ENCODE data around the gene SH2D3C. TPM values are rescaled to one million over a fixed set of nuclear protein-coding genes. Genes with fewer than 3 reads are reported as not detected.
A peak's percentile ranks its signal among the peaks of the same experiment; 100 is the strongest.

Gene SH2D3C
- total RNA-seq (2013; cell fraction: nucleolus; rRNA removed) = 28.6 and 33.2 TPM in 2 replicates
- 16.1 and 19.0 TPM in 2 replicates for total RNA-seq (2014; rRNA removed)
- 8.4 and 9.0 TPM in 2 replicates for total RNA-seq (2014; rRNA removed; fragmentation: Illumina TruSeq; extraction: Trizol)
- total RNA-seq (2021) = 21.0 and 23.5 TPM in 2 replicates
- polyA plus RNA-seq (2011; ENCODE audit: low read depth) = 11.2 TPM
- 3.2 and 13.5 TPM in 2 replicates for polyA plus RNA-seq (2011; rRNA removed)
- 18.5 and 20.4 TPM in 2 replicates for polyA plus RNA-seq (2011; cell fraction: cytosol; rRNA removed)
- 32.4 and 46.4 TPM in 2 replicates for polyA plus RNA-seq (2011; cell fraction: nucleus; rRNA removed)
- polyA plus RNA-seq (2012) = 17.4 and 22.8 TPM in 2 replicates
- 4.4 and 11.6 TPM in 2 replicates for polyA plus RNA-seq (2014; fragmentation: Illumina TruSeq; extraction: Trizol)
- polyA plus RNA-seq (2014; fragmentation: Nextera tagmentation; extraction: Ambion mirVana) = 1 to 10 TPM; 1.2 to 1.9 TPM
- 19.5 and 25.2 TPM in 2 replicates for polyA plus RNA-seq (2014; rRNA removed)
- polyA plus RNA-seq (2016; fragmentation: Nextera tagmentation; extraction: Ambion mirVana) = 10 to 100 TPM; 20.7 to 23.2 TPM
- polyA minus RNA-seq (2011; rRNA and poly(A)+ RNA removed) = 30.6 and 32.1 TPM in 2 replicates
- 13.5 and 19.3 TPM in 2 replicates for polyA minus RNA-seq (2011; cell fraction: cytosol; rRNA and poly(A)+ RNA removed)
- polyA minus RNA-seq (2011; cell fraction: nucleus; rRNA and poly(A)+ RNA removed) = 10.2 and 18.5 TPM in 2 replicates
- Bru-seq, nascent RNA = percentile 69 among the genes with signal in this experiment
- BruChase-seq, experiment 1, labeled RNA remaining after a 6-hour chase = percentile 70 among the genes with signal in this experiment
- percentile 68 among the genes with signal in this experiment for BruChase-seq, experiment 2, labeled RNA remaining after a 2-hour chase
- long read RNA-seq, experiment 1, transcript SH2D3C-201 (12 exons, 3,124 nt) = major isoform, 8 of 8 reads
- long read RNA-seq, experiment 1, partial matches to known transcripts = 0 of 8 reads
- long read RNA-seq, experiment 1, other reads (novel, unspliced or antisense) = 0 of 8 reads
- long read RNA-seq, experiment 2, partial matches to known transcripts = 6 of 11 reads
- long read RNA-seq, experiment 2, other reads (novel, unspliced or antisense) = 5 of 11 reads

DNA sequence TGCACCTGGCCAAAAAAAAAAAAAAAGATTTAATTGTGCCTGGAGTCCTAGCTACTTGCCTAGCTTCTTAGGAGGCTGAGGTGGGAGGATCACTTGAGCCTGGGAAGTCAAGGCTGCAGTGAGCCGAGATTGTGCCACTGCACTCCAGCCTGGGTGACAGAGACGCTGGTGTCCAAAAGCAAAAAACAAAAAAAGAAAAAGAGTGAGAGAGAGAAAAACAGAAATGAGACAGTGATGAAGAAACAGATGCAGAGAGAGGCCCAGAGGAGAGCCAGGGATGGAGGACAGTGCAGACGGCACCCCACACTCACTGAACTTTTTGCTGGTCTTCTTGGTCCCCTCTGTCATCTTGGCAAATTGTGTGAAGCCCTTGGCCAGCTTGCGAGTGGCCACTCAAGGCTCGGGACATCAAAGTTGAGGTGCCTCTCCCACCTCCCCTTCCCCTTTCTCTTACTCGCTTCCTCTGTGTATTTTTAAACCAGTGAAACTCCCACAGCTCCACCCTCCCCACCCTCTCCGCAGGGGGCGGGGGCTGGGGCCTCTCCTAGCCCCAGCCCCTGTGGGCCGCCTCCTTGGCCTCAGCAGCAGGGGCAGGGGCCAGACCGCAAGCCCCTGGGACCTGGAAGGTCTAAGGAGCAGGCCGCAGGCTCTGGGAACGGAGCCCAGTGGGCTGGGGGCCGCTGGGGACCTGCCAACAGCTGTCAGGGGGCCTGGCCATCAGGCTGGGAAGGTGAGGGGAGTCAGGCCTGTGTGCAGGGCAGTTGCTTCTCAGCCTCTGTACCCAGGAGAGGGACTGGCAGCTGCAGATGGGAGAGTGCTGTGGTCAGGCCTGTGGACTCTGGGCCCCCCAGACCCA, at the start of gene SH2D3C:
SH2D3C (minus strand) TSS at position 387 of the 856 bp plus-strand sequence; CDS start at position 348, 39 bp downstream.
- peaks cover 36% of the 10 kb centered on the region for H3K4me1 ChIP-seq (ENCODE audit: control insufficient read depth, insufficient read depth, low read length)
- ATAC-seq (peak; percentile 63), FAIRE-seq (peak; percentile 7), DNase-seq (ENCODE audit: low read depth, low spot score) (no peak)
- CTCF ChIA-PET = interaction anchor here (0.6 to 2.6 kb wide), 6 partner anchors 8 to 222 kb away, joined by 3 to 18 read pairs (median 5); partner anchors contain the start of gene TOR2A
- H3K27ac ChIP-seq (ENCODE audit: control insufficient read depth, insufficient read depth) = peak within 1 kb of the TSS; percentile 93
- H3K4me3 ChIP-seq = peak within 1 kb of the TSS; percentile 100
- SMC1A ChIA-PET (ENCODE audit: uncharacterized antibody, unreplicated experiment) = interaction anchor here (0.8 to 2.4 kb wide), 6 partner anchors 8 to 134 kb away, joined by 3 to 6 read pairs (median 4); partner anchors contain the start of gene TOR2A
- H3K27me3 ChIP-seq (replicated peaks in 1 of 2; ENCODE audit: control insufficient read depth in 2 of 2, insufficient read depth in 2 of 2, low read length in 1 of 2) = no peaks in the 10 kb centered on the region
- H3K9me3 ChIP-seq (replicated peaks; ENCODE audit: control insufficient read depth, insufficient read depth, low read length) = no peaks in the 10 kb centered on the region
- H3K79me2 ChIP-seq (ENCODE audit: control insufficient read depth, insufficient read depth, low read length) = peaks cover 36% of the 10 kb centered on the region
- peak within 1 kb of the TSS; percentile 97 for H3K4me2 ChIP-seq (ENCODE audit: control insufficient read depth, insufficient read depth)
- H2AFZ ChIP-seq (ENCODE audit: control insufficient read depth, low read depth, low read length) = peak within 1 kb of the TSS; percentile 30
- intact Hi-C loops (cut with micrococcal nuclease; ENCODE audit: unreplicated experiment) = no loop called here
- peak within 1 kb of the TSS; percentile 64 for H3K9ac ChIP-seq (ENCODE audit: control insufficient read depth, insufficient read depth, low read length)
- 0% methylated on average over 13 of the region's 13 CpGs for WGBS (ENCODE audit: insufficient coverage, insufficient replicate concordance, low lambda C conversion rate, missing lambda C conversion rate)
- no peaks in the 10 kb centered on the region for H4K20me1 ChIP-seq (ENCODE audit: control insufficient read depth, insufficient read depth)
- POLR2A ChIA-PET = interaction anchor here (0.6 to 3.6 kb wide), 12 partner anchors 8 to 324 kb away, joined by 3 to 42 read pairs (median 4); partner anchors contain the start of gene TOR2A
- no peaks in the 10 kb centered on the region for H3K36me3 ChIP-seq (ENCODE audit: control insufficient read depth in 2 of 2, insufficient read depth in 2 of 2, low read length in 1 of 2)
- in situ Hi-C loops (cut with MboI) = no loop called here
- BruUV-seq (replicated peaks) = TSS peak; percentile 69
- RAD21 ChIA-PET (ENCODE audit: unreplicated experiment) = interaction anchor here (0.6 to 2.4 kb wide), 14 partner anchors 8 to 382 kb away, joined by 3 to 19 read pairs (median 5); partner anchors contain the start of genes SLC2A8, ST6GALNAC4 and TOR2A
- no peak for TF ChIP-seq NFYB (IDR thresholded peaks at IDR 0.05; ENCODE audit: insufficient read depth, low read depth, low read length)
- TF ChIP-seq, protein P1, sequence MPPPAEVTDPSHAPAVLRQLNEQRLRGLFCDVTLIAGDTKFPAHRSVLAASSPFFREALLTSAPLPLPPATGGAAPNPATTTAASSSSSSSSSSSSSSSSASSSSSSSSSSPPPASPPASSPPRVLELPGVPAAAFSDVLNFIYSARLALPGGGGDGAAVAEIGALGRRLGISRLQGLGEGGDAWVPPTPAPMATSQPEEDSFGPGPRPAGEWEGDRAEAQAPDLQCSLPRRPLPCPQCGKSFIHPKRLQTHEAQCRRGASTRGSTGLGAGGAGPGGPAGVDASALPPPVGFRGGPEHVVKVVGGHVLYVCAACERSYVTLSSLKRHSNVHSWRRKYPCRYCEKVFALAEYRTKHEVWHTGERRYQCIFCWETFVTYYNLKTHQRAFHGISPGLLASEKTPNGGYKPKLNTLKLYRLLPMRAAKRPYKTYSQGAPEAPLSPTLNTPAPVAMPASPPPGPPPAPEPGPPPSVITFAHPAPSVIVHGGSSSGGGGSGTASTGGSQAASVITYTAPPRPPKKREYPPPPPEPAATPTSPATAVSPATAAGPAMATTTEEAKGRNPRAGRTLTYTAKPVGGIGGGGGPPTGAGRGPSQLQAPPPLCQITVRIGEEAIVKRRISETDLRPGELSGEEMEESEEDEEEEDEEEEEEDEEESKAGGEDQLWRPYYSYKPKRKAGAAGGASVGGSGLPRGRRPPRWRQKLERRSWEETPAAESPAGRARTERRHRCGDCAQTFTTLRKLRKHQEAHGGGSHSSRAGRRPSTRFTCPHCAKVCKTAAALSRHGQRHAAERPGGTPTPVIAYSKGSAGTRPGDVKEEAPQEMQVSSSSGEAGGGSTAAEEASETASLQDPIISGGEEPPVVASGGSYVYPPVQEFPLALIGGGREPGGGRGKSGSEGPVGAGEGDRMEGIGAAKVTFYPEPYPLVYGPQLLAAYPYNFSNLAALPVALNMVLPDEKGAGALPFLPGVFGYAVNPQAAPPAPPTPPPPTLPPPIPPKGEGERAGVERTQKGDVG (CRISPR knock-in tag; IDR thresholded peaks at IDR 0.05) = no peak
- no peak for TF ChIP-seq EP300 (IDR thresholded peaks at IDR 0.05; ENCODE audit: borderline replicate concordance in 1 of 2, control insufficient read depth in 1 of 2, low read depth in 2 of 2, low read length in 2 of 2)
- TF ChIP-seq FOS (IDR thresholded peaks at IDR 0.05; ENCODE audit: borderline replicate concordance, extremely low read depth, insufficient read length) = no peak
- peak; percentile 25; the same call in 1 of the 2 replicates for TF ChIP-seq MTA2 (IDR thresholded peaks at IDR 0.05; ENCODE audit: low read depth)
- no peak for TF ChIP-seq ZBTB33 (IDR thresholded peaks at IDR 0.05)
- peak; percentile 90 for TF ChIP-seq SPI1 (IDR thresholded peaks at IDR 0.05; ENCODE audit: borderline replicate concordance, insufficient read depth, low read depth, low read length)
- 0 out of 3 replicates have a peak, but pooled peaks of 1 of the 2 experiments have one; percentile 20 for TF ChIP-seq EGR1 (IDR thresholded peaks at IDR 0.05; ENCODE audit: borderline replicate concordance in 1 of 2, low read depth in 2 of 2, low read length in 2 of 2)
- peak; percentile 6; the same call in 1 of the 2 replicates for TF ChIP-seq SMC3 (IDR thresholded peaks at IDR 0.05; ENCODE audit: borderline replicate concordance, low read length)
- TF ChIP-seq LARP7 (IDR thresholded peaks at IDR 0.05) = no peak
- no peak; the same call in 1 of the 2 replicates for TF ChIP-seq NBN (IDR thresholded peaks at IDR 0.05)

Data from GM12878 (cell line).